Testis (tissue), 2 donors: ENCODE data around the gene TAAR8.

Experiments used
- CTCF ChIP-seq, 3 experiments: fragments of 450-650 bp in 2 of 3; fragments of 200-600 bp in 1 of 3; sonication (generic) in 1 of 3; IDR thresholded peaks; one replicate each; pipeline ENCODE4 v1.5.1; 2016 to 2019; ENCODE audit warnings: antibody characterized with exemption in 3 of 3, mild to moderate bottlenecking in 2 of 3, moderate library complexity in 1 of 3
- POLR2A ChIP-seq: fragments of 450-650 bp; IDR thresholded peaks from one replicate; pipeline ENCODE4 v1.6.1; 2017; ENCODE audit warnings: antibody characterized with exemption, mild to moderate bottlenecking, moderate library complexity

- no peak for TF ChIP-seq CTCF (IDR thresholded peaks at IDR 0.05)
- TF ChIP-seq POLR2A, result no peak
Measured at GRCh38 chr6:132592855-132593254, 40.4 kb downstream of the TAAR8 start.
